Loucy (cell line): ENCODE measurements around the gene PHAX.

Source experiments
- CTCF ChIP-seq: fragments of 200-600 bp; sonication (generic); conservative IDR thresholded peaks from 2 replicates; pipeline ENCODE4 v1.5.1; 2014; ENCODE audit warnings: mild to moderate bottlenecking, antibody characterized with exemption, low read length
- EZH2phosphoT487 ChIP-seq: fragments of 200-600 bp; IDR thresholded peaks from 2 replicates; pipeline ENCODE4 v1.6.1; 2018; ENCODE audit warnings: antibody characterized with exemption, mild to moderate bottlenecking, moderate library complexity, borderline replicate concordance

- TF ChIP-seq CTCF (no peak), EZH2phosphoT487 (no peak)
These were observed 72.7 kb downstream of the PHAX start for GRCh38 chr5:126673477-126673876.
